GM21723 (cell line): ENCODE results near the gene CPNE2.
"Not testable (repeated sequence)": the region's sequence is repeated elsewhere in the genome, so short reads cannot be mapped to it uniquely, and the experiment has no call there.

Experiments used
- ATAC-seq: cut with Tn5 transposase; IDR thresholded peaks from one replicate; pipeline ENCODE4 v1.9.1; 2021; ENCODE audit warnings: mild to moderate bottlenecking, moderate library complexity; ENCODE audit not compliant: unreplicated experiment

The CPNE2 gene

GRCh38 chr16:57096793-57097192, 4.4 kb downstream of the CPNE2 start:
- ATAC-seq, result no peak

GRCh38 chr16:57098188-57098841, 5.9 kb downstream of the CPNE2 start:
- ATAC-seq, result no peak

GRCh38 chr16:57099965-57100364, 7.6 kb downstream of the CPNE2 start:
- ATAC-seq, result not testable (repeated sequence)

- no peak for ATAC-seq
These were observed 8.1 kb downstream of the CPNE2 start for GRCh38 chr16:57100445-57100844.

- no peak for ATAC-seq
These were observed 10.8 kb downstream of the CPNE2 start for GRCh38 chr16:57102888-57103851.

GRCh38 chr16:57104706-57105105, 12.3 kb downstream of the CPNE2 start:
- no peak for ATAC-seq

GRCh38 chr16:57105184-57105583, 12.8 kb downstream of the CPNE2 start:
- ATAC-seq, result no peak

GRCh38 chr16:57106767-57107166, 14.4 kb downstream of the CPNE2 start:
- ATAC-seq, result no peak

- no peak for ATAC-seq
These were observed 15.0 kb downstream of the CPNE2 start for GRCh38 chr16:57107321-57107922.

- no peak for ATAC-seq
These were observed 16.0 kb downstream of the CPNE2 start for GRCh38 chr16:57108432-57108831.

GRCh38 chr16:57109259-57110105, 17.1 kb downstream of the CPNE2 start:
- not testable (repeated sequence) for ATAC-seq

- ATAC-seq, result no peak
These were observed 18.6 kb downstream of the CPNE2 start for GRCh38 chr16:57110937-57111336.

- no peak for ATAC-seq
These were observed 19.0 kb downstream of the CPNE2 start for GRCh38 chr16:57111420-57111819.

GRCh38 chr16:57112403-57113041, 20.1 kb downstream of the CPNE2 start:
- ATAC-seq, result no peak

GRCh38 chr16:57113042-57113453, 20.7 kb downstream of the CPNE2 start:
- no peak for ATAC-seq

GRCh38 chr16:57113664-57114063, 21.3 kb downstream of the CPNE2 start:
- no peak for ATAC-seq

- no peak for ATAC-seq
These were observed 22.8 kb downstream of the CPNE2 start for GRCh38 chr16:57115168-57115513.

- no peak for ATAC-seq
These were observed 23.3 kb downstream of the CPNE2 start for GRCh38 chr16:57115514-57116182.

- ATAC-seq, result no peak
These were observed 26.2 kb downstream of the CPNE2 start for GRCh38 chr16:57118461-57119084.
